ENCODE results near the gene AZI2.

Gene AZI2

GRCh38 chr3:28279770-28280169 is 68.9 kb downstream of the AZI2 start:
- H4K20me1 ChIP-seq (ENCODE audit: insufficient read depth, low read length) = no peaks in the 10 kb centered on the region
- H3K4me2 ChIP-seq (ENCODE audit: low read length) = no peak overlapping the region
- H3K9ac ChIP-seq (ENCODE audit: low read length) = no peak overlapping the region
- no peaks in the 10 kb centered on the region for H3K27me3 ChIP-seq (ENCODE audit: insufficient read depth, low read length)
- H3K27ac ChIP-seq (ENCODE audit: low read depth, low read length, poor library complexity, severe bottlenecking) = no peak overlapping the region
- TF ChIP-seq EZH2 (IDR thresholded peaks at IDR 0.05; ENCODE audit: borderline replicate concordance, low read length) = no peak
- H3K79me2 ChIP-seq (ENCODE audit: insufficient read depth, low read length) = no peaks in the 10 kb centered on the region
- H3K9me2 ChIP-seq (ENCODE audit: low read depth, low read length) = no peaks in the 10 kb centered on the region
- 0 out of 2 replicates have a peak, but pooled peaks cover 5% of the 10 kb centered on the region for H3K36me3 ChIP-seq (ENCODE audit: insufficient read depth, low read length)
- H3K4me3 ChIP-seq (ENCODE audit: low read depth, low read length, poor library complexity, severe bottlenecking) = no peak overlapping the region
- H3F3A ChIP-seq (ENCODE audit: insufficient read depth, low read length) = no peaks in the 10 kb centered on the region
- H3K4me1 ChIP-seq (ENCODE audit: insufficient read depth, low read length, severe bottlenecking) = no peaks in the 10 kb centered on the region
- H3K9me3 ChIP-seq (ENCODE audit: low read length) = no peaks in the 10 kb centered on the region
- no peak overlapping the region for H2AFZ ChIP-seq (ENCODE audit: low read length)

- Histone ChIP-seq H3K27me3 (ENCODE audit: insufficient read depth, low read length) (no peaks in the 10 kb centered on the region), H3K27ac (ENCODE audit: low read depth, low read length, poor library complexity, severe bottlenecking) (no peak overlapping the region), H3K9me2 (ENCODE audit: low read depth, low read length) (no peaks in the 10 kb centered on the region), H2AFZ (ENCODE audit: low read length) (no peak overlapping the region), H3K4me3 (ENCODE audit: low read depth, low read length, poor library complexity, severe bottlenecking) (no peak overlapping the region), H3K4me1 (ENCODE audit: insufficient read depth, low read length, severe bottlenecking) (no peaks in the 10 kb centered on the region), H3K79me2 (ENCODE audit: insufficient read depth, low read length) (no peaks in the 10 kb centered on the region), H4K20me1 (ENCODE audit: insufficient read depth, low read length) (no peaks in the 10 kb centered on the region), H3K9ac (ENCODE audit: low read length) (no peak overlapping the region), H3K9me3 (ENCODE audit: low read length) (peaks cover 2% of the 10 kb centered on the region; the same call in 1 of the 2 replicates), H3K4me2 (ENCODE audit: low read length) (no peak overlapping the region), H3K36me3 (ENCODE audit: insufficient read depth, low read length) (0 out of 2 replicates have a peak, but pooled peaks cover 5% of the 10 kb centered on the region), H3F3A (ENCODE audit: insufficient read depth, low read length) (no peaks in the 10 kb centered on the region)
- TF ChIP-seq EZH2 (IDR thresholded peaks at IDR 0.05; ENCODE audit: borderline replicate concordance, low read length) (no peak), CTCF (IDR thresholded peaks at IDR 0.05; ENCODE audit: low read length) (no peak)
Observed at GRCh38 chr3:28278918-28279317, 69.7 kb downstream of the AZI2 start.

GRCh38 chr3:28273837-28274236 is 74.8 kb downstream of the AZI2 start:
- Histone ChIP-seq H3K27me3 (ENCODE audit: insufficient read depth, low read length) (no peaks in the 10 kb centered on the region), H3K9me3 (ENCODE audit: low read length) (peaks cover 7% of the 10 kb centered on the region; the same call in 1 of the 2 replicates), H3K79me2 (ENCODE audit: insufficient read depth, low read length) (no peaks in the 10 kb centered on the region), H3K4me3 (ENCODE audit: low read depth, low read length, poor library complexity, severe bottlenecking) (no peak overlapping the region), H2AFZ (ENCODE audit: low read length) (no peak overlapping the region), H3K27ac (ENCODE audit: low read depth, low read length, poor library complexity, severe bottlenecking) (no peak overlapping the region), H3K9ac (ENCODE audit: low read length) (no peak overlapping the region), H3K4me1 (ENCODE audit: insufficient read depth, low read length, severe bottlenecking) (no peaks in the 10 kb centered on the region), H3K4me2 (ENCODE audit: low read length) (no peak overlapping the region), H3F3A (ENCODE audit: insufficient read depth, low read length) (no peaks in the 10 kb centered on the region), H3K9me2 (ENCODE audit: low read depth, low read length) (no peaks in the 10 kb centered on the region), H3K36me3 (ENCODE audit: insufficient read depth, low read length) (peaks cover 34% of the 10 kb centered on the region), H4K20me1 (ENCODE audit: insufficient read depth, low read length) (no peaks in the 10 kb centered on the region)
- TF ChIP-seq EZH2 (IDR thresholded peaks at IDR 0.05; ENCODE audit: borderline replicate concordance, low read length) (no peak), CTCF (IDR thresholded peaks at IDR 0.05; ENCODE audit: low read length) (no peak)
